Measurements from ENCODE around the gene SRRM5.

Gene SRRM5

DNA sequence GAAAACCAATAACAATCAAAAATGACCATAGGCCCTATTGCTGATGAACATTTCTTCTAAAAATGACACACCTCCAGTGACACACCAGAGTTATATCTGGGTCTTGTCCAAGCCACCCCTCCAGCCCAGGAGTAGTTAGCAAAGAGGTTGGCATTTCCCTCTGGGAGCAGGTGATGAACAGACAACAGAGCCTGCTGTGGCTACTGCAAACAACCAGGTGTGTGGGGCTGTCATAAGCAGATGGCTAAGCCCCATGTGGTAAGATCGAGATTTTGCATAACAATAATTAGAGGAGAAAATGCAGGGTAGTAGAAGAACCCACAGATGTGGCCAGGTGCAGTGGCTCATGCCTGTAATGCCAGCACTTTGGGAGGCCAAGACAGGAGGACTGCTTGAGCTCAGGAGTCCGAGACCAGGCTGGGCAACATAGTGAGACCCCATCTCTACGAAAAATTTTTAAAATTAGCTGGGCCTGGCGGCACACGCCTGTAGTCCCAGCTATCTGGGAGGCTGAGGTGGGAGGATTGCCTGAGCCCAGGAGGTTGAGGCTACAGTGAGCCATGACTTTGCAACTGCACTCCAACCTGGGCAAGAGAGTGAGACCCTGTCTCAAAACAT lies 41.6 kb upstream of the SRRM5 start:
- no peak for DNase-seq (ENCODE audit: low spot score)
- in situ Hi-C loops (cut with MboI; ENCODE audit: low sequenced_read_pairs, unreplicated experiment): no loop called here
- TF ChIP-seq, protein P1, sequence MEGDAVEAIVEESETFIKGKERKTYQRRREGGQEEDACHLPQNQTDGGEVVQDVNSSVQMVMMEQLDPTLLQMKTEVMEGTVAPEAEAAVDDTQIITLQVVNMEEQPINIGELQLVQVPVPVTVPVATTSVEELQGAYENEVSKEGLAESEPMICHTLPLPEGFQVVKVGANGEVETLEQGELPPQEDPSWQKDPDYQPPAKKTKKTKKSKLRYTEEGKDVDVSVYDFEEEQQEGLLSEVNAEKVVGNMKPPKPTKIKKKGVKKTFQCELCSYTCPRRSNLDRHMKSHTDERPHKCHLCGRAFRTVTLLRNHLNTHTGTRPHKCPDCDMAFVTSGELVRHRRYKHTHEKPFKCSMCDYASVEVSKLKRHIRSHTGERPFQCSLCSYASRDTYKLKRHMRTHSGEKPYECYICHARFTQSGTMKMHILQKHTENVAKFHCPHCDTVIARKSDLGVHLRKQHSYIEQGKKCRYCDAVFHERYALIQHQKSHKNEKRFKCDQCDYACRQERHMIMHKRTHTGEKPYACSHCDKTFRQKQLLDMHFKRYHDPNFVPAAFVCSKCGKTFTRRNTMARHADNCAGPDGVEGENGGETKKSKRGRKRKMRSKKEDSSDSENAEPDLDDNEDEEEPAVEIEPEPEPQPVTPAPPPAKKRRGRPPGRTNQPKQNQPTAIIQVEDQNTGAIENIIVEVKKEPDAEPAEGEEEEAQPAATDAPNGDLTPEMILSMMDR (IDR thresholded peaks at IDR 0.05; ENCODE audit: borderline replicate concordance, control extremely low read depth, extremely low read depth, insufficient read depth, missing control alignments): no peak

DNA sequence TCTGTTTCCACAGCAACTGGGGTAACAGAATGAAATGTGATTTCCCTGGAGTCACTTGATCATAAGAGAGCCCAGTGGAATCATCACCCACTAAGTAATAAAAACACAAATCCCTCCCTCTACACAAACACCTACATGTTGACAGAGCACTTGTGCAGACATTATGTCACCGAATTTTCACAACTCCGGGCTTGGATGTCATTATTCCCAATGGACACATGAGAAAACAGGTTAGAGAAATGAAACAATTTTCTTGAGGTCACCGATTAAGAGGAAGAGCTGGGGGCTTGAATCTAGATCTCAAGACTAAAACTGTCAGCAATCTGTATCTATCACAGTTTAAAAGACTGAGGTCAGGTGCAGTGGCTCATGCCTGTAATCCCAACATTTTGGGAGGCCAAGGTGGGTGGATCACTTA lies 39.7 kb upstream of the SRRM5 start:
- TF ChIP-seq, protein P1 (IDR thresholded peaks at IDR 0.05; ENCODE audit: borderline replicate concordance, control extremely low read depth, extremely low read depth, insufficient read depth, missing control alignments): no peak
- in situ Hi-C loops (cut with MboI; ENCODE audit: low sequenced_read_pairs, unreplicated experiment): no loop called here
- DNase-seq (ENCODE audit: low spot score): no peak

DNA sequence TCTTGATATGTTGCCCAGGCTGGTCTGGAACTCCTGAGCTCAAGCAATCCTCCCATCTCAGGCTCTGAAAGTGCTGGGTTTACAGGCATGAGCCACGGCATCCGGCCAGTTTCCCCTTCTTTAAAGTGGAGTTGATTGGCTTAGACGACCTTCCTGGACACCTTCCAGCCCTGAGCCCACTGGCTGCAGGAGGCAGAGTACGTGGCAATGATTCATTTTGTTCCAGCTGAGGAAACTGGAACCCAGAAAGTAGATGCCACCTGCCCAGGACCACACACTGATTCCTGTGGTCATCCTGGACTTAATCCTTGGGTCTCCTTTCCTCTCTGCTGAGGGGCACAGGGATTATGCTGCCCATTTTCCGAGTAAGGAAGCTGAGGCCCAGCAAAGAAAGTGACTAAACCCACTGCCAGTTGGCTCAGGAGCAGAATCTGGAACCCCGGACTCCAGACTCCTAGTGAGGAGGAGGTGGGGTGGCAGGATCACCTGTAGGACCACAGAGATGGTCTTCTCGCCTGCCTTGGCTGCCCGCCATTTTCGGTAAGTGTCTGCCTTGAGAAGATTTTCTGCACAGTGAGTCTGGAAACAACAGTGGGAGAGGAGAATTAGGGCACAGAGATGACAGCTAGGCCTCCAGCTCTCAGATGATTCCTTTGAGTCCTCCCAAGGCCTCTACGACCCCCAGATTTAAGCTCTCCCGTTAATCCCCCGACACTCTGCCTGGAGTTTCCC lies 37.3 kb upstream of the SRRM5 start:
- in situ Hi-C loops (cut with MboI; ENCODE audit: low sequenced_read_pairs, unreplicated experiment): no loop called here
- DNase-seq (ENCODE audit: low spot score): no peak
- TF ChIP-seq, protein P1 (IDR thresholded peaks at IDR 0.05; ENCODE audit: borderline replicate concordance, control extremely low read depth, extremely low read depth, insufficient read depth, missing control alignments): no peak

DNA sequence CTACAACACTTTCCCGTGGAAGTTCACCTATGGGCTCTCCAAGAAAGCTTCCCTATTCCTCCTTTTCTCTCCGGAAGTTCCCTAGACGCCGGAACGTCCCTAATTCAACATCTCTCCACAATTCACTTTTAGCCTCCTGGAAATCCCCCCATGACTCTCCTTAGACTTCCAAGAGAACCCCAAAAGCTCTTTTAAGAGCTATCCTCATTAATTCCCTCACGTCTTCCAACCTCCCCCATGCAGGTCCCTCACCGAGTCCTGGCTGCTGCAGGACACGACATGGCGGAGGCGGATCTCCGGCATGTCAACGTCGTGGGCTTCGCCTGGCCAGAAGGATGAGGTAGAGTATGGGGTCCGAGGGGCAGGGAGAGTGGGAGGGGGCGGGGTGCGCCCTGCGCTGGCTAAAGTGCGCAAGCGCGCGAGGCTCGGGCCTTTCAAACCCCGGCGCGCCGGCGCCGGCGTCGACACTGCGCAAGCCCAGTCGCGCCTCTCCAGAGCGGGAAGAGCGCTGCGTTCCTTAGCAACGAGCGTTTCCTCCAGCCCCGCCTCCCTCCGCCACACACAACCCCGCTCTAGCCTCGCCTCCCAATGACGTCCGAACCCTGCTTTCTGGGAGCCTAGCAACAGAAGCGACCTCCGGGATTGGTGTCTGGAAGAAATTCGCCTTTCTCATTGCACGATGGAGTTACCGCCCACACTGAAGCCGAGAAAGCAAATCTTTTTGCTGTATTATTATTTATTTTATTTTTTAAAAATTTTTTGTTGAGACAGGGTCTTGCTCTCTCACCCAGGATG lies 36.5 kb upstream of the SRRM5 start, which contains the start of the genes PINLYP and XRCC1:
PINLYP (plus strand) TSS at position 646 of the 795 bp plus-strand sequence. CDS start 1,391 bp downstream, outside the sequence.
XRCC1 (minus strand) TSS at position 372 of the 795 bp plus-strand sequence; CDS start at position 303, 69 bp downstream.
- in situ Hi-C loops (cut with MboI; ENCODE audit: low sequenced_read_pairs, unreplicated experiment): no loop called here
- peak; percentile 99 for DNase-seq (ENCODE audit: low spot score)
- TF ChIP-seq, protein P1 (IDR thresholded peaks at IDR 0.05; ENCODE audit: borderline replicate concordance, control extremely low read depth, extremely low read depth, insufficient read depth, missing control alignments): no peak

DNA sequence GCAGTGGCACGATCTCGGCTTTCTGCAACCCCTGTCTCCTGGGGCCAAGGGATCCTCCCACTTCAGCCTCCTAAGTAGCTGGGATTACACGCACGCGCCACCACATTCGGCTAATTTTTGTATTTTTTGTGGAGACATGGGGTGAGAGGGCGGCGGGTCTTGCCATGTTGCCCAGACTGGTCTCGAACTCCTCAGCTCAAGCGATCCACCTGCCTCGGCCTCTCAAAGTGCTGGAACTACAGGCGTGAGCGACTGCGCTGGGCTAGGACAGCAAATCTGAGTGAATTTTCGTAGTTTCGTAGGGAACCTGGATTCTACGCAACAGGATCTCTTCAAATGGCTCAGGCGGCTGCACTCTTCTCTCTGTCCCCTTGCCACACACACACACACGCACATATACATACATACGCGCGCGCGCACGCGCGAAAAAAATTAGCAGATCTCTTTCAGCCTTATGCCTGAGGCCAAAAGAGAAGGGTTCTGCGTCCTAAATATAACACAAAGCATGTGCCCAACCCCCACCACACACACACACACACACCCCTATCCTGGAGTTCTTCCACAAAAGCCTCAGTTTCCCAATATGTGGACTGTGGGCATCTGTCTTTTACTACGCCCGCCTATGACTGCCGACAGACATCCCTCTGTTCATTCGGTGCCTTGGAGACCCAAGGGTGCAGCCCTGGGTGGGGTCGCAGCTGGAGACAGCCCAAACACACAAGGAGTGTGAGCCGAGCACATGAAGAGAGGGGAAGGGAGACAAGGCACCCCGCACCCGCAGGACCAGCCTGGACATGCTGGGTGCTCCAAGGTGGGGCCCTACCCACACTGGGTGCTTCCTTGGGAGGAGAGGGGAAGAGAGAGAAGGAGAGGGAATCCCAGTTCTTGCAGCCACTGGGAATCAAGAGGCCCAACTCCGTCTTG lies 35.7 kb upstream of the SRRM5 start:
- DNase-seq (ENCODE audit: low spot score): no peak
- in situ Hi-C loops (cut with MboI; ENCODE audit: low sequenced_read_pairs, unreplicated experiment): no loop called here
- TF ChIP-seq, protein P1 (IDR thresholded peaks at IDR 0.05; ENCODE audit: borderline replicate concordance, control extremely low read depth, extremely low read depth, insufficient read depth, missing control alignments): no peak
